Activated naive CD8-positive, alpha-beta T cell (primary cell): ENCODE measurements around the gene NCKAP5L.
A peak's percentile ranks its signal among the peaks of the same experiment; 100 is the strongest.
"Not testable (repeated sequence)": the region's sequence is repeated elsewhere in the genome, so short reads cannot be mapped to it uniquely, and the experiment has no call there.

Experiments used
- H3K27ac Mint-ChIP-seq: one replicate; pipeline ENCODE4 v1.8.0; 2021; ENCODE audit warnings: mixed read lengths
- H3K27me3 Mint-ChIP-seq: one replicate; pipeline ENCODE4 v1.8.0; 2021; ENCODE audit warnings: mixed read lengths
- H3K36me3 Mint-ChIP-seq: one replicate; pipeline ENCODE4 v1.8.0; 2021; ENCODE audit warnings: mixed read lengths
- H3K4me1 Mint-ChIP-seq: one replicate; pipeline ENCODE4 v1.8.0; 2021; ENCODE audit warnings: low read depth, mixed read lengths
- H3K4me3 Mint-ChIP-seq: one replicate; pipeline ENCODE4 v1.8.0; 2021; ENCODE audit warnings: mild to moderate bottlenecking, mixed read lengths
- H3K9me3 Mint-ChIP-seq: one replicate; pipeline ENCODE4 v1.8.0; 2021; ENCODE audit warnings: low read depth, mixed read lengths

The NCKAP5L gene

GRCh38 chr12:49792181-49792970 is 35.8 kb downstream of the NCKAP5L start:
- Mint-ChIP-seq H3K36me3 (no peaks in the 10 kb centered on the region), H3K27ac (no peak overlapping the region), H3K4me1 (no peaks in the 10 kb centered on the region), H3K4me3 (no peak overlapping the region), H3K27me3 (no peaks in the 10 kb centered on the region), H3K9me3 (peaks cover 6% of the 10 kb centered on the region)

- no peak overlapping the region for H3K4me3 Mint-ChIP-seq
- peaks cover 6% of the 10 kb centered on the region for H3K9me3 Mint-ChIP-seq
- no peaks in the 10 kb centered on the region for H3K27me3 Mint-ChIP-seq
- no peaks in the 10 kb centered on the region for H3K4me1 Mint-ChIP-seq
- no peaks in the 10 kb centered on the region for H3K36me3 Mint-ChIP-seq
- H3K27ac Mint-ChIP-seq = no peak overlapping the region
Measured at GRCh38 chr12:49791700-49792099, 36.5 kb downstream of the NCKAP5L start.

- Mint-ChIP-seq H3K9me3 (peaks cover 6% of the 10 kb centered on the region), H3K4me3 (no peak overlapping the region), H3K27me3 (no peaks in the 10 kb centered on the region), H3K36me3 (no peaks in the 10 kb centered on the region), H3K4me1 (no peaks in the 10 kb centered on the region), H3K27ac (no peak overlapping the region)
Measured at GRCh38 chr12:49790741-49791555, 37.3 kb downstream of the NCKAP5L start.

GRCh38 chr12:49789992-49790391 is 38.2 kb downstream of the NCKAP5L start:
- H3K27me3 Mint-ChIP-seq = no peaks in the 10 kb centered on the region
- H3K4me1 Mint-ChIP-seq = no peaks in the 10 kb centered on the region
- H3K4me3 Mint-ChIP-seq = no peak overlapping the region
- peaks cover 6% of the 10 kb centered on the region for H3K9me3 Mint-ChIP-seq
- no peak overlapping the region for H3K27ac Mint-ChIP-seq
- no peaks in the 10 kb centered on the region for H3K36me3 Mint-ChIP-seq

- no peak overlapping the region for H3K4me3 Mint-ChIP-seq
- no peaks in the 10 kb centered on the region for H3K36me3 Mint-ChIP-seq
- no peak overlapping the region for H3K27ac Mint-ChIP-seq
- no peaks in the 10 kb centered on the region for H3K4me1 Mint-ChIP-seq
- H3K27me3 Mint-ChIP-seq = no peaks in the 10 kb centered on the region
- peaks cover 6% of the 10 kb centered on the region for H3K9me3 Mint-ChIP-seq
Measured at GRCh38 chr12:49787672-49788071, 40.5 kb downstream of the NCKAP5L start.

GRCh38 chr12:49784756-49785409 is 43.3 kb downstream of the NCKAP5L start:
- H3K4me1 Mint-ChIP-seq = no peaks in the 10 kb centered on the region
- no peaks in the 10 kb centered on the region for H3K36me3 Mint-ChIP-seq
- H3K27me3 Mint-ChIP-seq = peaks cover 5% of the 10 kb centered on the region

GRCh38 chr12:49783917-49784676 is 44.1 kb downstream of the NCKAP5L start:
- no peak overlapping the region for H3K4me3 Mint-ChIP-seq
- H3K36me3 Mint-ChIP-seq = no peaks in the 10 kb centered on the region
- H3K27me3 Mint-ChIP-seq = peaks cover 12% of the 10 kb centered on the region
- H3K4me1 Mint-ChIP-seq = no peaks in the 10 kb centered on the region
- peaks cover 6% of the 10 kb centered on the region for H3K9me3 Mint-ChIP-seq
- H3K27ac Mint-ChIP-seq = no peak overlapping the region

More at GRCh38 chr12:49784756-49785409, 43.3 kb downstream of the NCKAP5L start:
- H3K9me3 Mint-ChIP-seq = peaks cover 6% of the 10 kb centered on the region
- H3K27ac Mint-ChIP-seq = no peak overlapping the region
- no peak overlapping the region for H3K4me3 Mint-ChIP-seq

GRCh38 chr12:49780914-49781313 is 47.3 kb downstream of the NCKAP5L start:
- Mint-ChIP-seq H3K27me3 (peaks cover 16% of the 10 kb centered on the region), H3K4me1 (peaks cover 12% of the 10 kb centered on the region)
- H3K27ac Mint-ChIP-seq, H3K4me3 Mint-ChIP-seq, H3K36me3 Mint-ChIP-seq, H3K9me3 Mint-ChIP-seq: not testable (repeated sequence)

GRCh38 chr12:49779581-49779980 is 48.6 kb downstream of the NCKAP5L start:
- no peaks in the 10 kb centered on the region for H3K9me3 Mint-ChIP-seq
- peaks cover 12% of the 10 kb centered on the region for H3K4me1 Mint-ChIP-seq
- H3K27ac Mint-ChIP-seq = no peak overlapping the region
- H3K4me3 Mint-ChIP-seq = no peak overlapping the region
- H3K27me3 Mint-ChIP-seq = peaks cover 16% of the 10 kb centered on the region
- no peaks in the 10 kb centered on the region for H3K36me3 Mint-ChIP-seq

- Mint-ChIP-seq H3K27ac (peak overlapping the region; percentile 41), H3K36me3 (no peaks in the 10 kb centered on the region), H3K9me3 (no peaks in the 10 kb centered on the region), H3K27me3 (peaks cover 16% of the 10 kb centered on the region), H3K4me3 (no peak overlapping the region), H3K4me1 (peaks cover 12% of the 10 kb centered on the region)
Measured at GRCh38 chr12:49777800-49778748, 50.1 kb downstream of the NCKAP5L start.

GRCh38 chr12:49777341-49777740 is 50.9 kb downstream of the NCKAP5L start:
- H3K27me3 Mint-ChIP-seq = peaks cover 16% of the 10 kb centered on the region

GRCh38 chr12:49776858-49777257 is 51.4 kb downstream of the NCKAP5L start:
- Mint-ChIP-seq H3K27ac (no peak overlapping the region), H3K36me3 (no peaks in the 10 kb centered on the region), H3K9me3 (no peaks in the 10 kb centered on the region), H3K4me1 (peaks cover 12% of the 10 kb centered on the region), H3K27me3 (peaks cover 16% of the 10 kb centered on the region), H3K4me3 (no peak overlapping the region)

More at GRCh38 chr12:49777341-49777740, 50.9 kb downstream of the NCKAP5L start:
- H3K4me3 Mint-ChIP-seq = no peak overlapping the region
- no peaks in the 10 kb centered on the region for H3K36me3 Mint-ChIP-seq
- H3K27ac Mint-ChIP-seq = no peak overlapping the region
- H3K4me1 Mint-ChIP-seq = peaks cover 12% of the 10 kb centered on the region
- no peaks in the 10 kb centered on the region for H3K9me3 Mint-ChIP-seq

- no peaks in the 10 kb centered on the region for H3K36me3 Mint-ChIP-seq
- peaks cover 12% of the 10 kb centered on the region for H3K4me1 Mint-ChIP-seq
- H3K27ac Mint-ChIP-seq = no peak overlapping the region
- no peaks in the 10 kb centered on the region for H3K9me3 Mint-ChIP-seq
- no peak overlapping the region for H3K4me3 Mint-ChIP-seq
- H3K27me3 Mint-ChIP-seq = peaks cover 16% of the 10 kb centered on the region
Measured at GRCh38 chr12:49776413-49776812, 51.8 kb downstream of the NCKAP5L start.

GRCh38 chr12:49773102-49773501 is 55.1 kb downstream of the NCKAP5L start:
- not testable (repeated sequence) for H3K9me3 Mint-ChIP-seq, H3K4me3 Mint-ChIP-seq, H3K4me1 Mint-ChIP-seq, H3K27me3 Mint-ChIP-seq, H3K36me3 Mint-ChIP-seq, H3K27ac Mint-ChIP-seq
